ENCODE results near the gene PILRA.
"Not testable (repeated sequence)": the region's sequence is repeated elsewhere in the genome, so short reads cannot be mapped to it uniquely, and the experiment has no call there.

Gene PILRA

DNA sequence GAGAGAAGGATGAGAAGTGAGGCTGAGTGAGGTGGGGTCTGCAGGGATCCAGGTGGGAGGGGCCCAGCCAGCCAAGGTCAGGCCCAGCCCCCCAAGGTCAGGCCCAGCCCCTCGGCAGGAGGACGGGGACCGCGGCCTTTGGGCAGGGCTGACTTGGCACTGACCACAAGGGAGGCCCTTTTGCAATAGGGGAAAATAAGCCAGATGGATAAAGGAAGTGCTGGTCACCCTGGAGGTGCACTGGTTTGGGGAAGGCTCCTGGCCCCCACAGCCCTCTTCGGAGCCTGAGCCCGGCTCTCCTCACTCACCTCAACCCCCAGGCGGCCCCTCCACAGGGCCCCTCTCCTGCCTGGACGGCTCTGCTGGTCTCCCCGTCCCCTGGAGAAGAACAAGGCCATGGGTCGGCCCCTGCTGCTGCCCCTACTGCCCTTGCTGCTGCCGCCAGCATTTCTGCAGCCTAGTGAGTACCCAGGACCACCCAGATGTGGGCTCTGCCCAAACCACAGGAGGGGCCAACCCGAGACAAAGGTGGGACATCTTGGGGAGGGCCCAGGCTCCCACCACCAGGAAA is at the start of gene PILRA:
Gene PILRA, plus strand, starts transcription at position 227 of the 571 bp plus-strand sequence. Its CDS starts 170 bp downstream, at position 397.
- no peak for DNase-seq

DNA sequence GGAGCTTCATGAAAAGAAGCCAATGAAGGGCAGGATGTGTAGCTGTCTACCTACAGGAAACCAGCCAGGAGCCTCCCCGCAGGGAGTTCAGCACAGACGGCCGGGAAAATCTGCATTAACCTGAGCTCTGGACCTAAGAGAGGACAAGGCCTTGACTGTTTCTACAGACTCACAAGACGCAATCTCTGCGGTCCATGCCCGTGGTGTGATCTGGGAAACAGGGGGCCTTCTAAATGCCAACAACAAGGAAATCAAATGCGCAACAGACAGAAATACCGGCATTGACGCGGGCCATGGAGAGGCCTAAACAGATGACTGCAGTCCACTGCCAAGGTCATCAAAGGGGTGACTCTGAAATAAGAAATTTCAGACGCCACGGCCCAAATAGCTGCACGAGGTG is 49.1 kb upstream of the PILRA start:
- not testable (repeated sequence) for DNase-seq

DNA sequence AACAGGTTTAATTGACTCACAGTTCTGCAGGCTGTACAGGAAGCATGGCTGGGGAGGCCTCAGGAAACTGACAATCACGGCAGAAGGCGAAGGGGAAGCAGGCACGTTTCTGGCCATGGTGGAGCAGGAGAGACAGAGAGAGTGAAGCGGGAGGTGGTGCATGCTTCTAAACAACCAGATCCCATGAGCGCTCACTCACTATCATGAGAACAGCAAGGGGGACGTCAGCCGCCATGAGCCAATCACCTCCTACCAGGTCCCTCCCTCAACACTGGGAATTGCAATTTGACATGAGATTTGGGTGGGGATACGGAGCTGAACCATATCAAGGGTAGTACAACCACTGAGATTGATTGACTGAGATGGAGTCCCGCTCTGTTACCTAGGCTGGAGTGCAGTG is 47.6 kb upstream of the PILRA start:
- DNase-seq: not testable (repeated sequence)

DNA sequence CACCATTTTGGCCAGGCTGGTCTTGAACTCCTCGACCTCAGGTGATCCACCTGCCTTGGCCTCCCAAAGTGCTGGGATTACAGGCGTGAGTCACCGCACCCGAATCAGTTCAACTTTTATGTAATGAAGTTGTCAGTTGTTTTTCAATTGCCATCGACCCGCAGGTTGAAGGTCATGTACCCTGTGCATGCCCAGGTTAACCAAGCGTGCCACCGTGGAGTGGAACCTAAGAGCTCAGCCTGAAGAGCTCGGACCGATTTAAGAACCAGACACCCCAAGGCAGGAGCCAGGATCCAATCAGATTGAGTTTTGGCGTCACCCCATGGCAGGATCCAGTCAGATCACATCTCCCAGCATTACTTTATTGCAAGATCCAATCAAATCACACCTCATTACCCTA is 46.4 kb upstream of the PILRA start:
- DNase-seq: not testable (repeated sequence)

DNA sequence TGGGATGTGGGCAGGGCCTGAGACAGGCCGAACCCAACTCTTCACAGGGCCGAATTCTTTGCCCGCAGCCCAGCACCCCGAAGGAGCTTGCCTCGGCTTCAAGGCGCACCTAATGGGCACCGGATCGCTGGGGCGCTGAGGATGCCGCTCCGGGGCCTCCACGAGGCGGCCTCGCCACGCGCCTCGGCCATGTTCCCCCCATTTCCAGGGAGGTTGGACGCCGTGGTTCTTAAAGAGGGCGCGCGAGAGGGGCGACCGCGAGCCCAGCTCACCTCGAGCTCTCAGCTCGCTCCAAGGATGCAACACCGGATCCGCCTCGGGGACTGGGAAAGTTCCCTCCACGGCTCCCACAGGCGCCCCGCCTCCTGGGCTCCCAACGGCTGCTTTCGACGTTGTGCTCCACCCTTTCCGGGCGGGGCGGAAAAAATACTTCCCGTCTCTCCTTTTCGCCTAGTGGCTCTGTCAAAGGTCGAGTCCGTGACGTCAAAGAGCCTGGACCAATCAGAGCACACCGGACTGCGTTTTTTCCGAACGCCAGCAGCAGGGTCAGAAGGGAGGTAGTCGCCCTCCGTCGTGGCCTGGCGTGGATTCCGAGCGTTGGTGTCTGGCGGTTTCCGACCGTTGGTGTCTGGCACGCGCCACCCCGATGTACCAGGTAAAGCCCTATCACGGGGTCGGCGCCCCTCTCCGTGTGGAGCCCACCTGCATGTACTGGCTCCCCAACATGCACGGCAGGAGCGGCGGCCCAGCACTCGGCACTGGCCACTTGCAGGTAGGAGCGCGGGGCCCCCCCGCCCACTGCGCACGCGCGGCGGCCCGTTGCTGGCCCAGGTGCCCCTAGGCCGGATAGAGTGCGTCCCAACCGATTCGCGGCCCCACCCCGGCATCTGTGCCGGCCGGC is 37.5 kb upstream of the PILRA start:
- peak; percentile 91 for DNase-seq

DNA sequence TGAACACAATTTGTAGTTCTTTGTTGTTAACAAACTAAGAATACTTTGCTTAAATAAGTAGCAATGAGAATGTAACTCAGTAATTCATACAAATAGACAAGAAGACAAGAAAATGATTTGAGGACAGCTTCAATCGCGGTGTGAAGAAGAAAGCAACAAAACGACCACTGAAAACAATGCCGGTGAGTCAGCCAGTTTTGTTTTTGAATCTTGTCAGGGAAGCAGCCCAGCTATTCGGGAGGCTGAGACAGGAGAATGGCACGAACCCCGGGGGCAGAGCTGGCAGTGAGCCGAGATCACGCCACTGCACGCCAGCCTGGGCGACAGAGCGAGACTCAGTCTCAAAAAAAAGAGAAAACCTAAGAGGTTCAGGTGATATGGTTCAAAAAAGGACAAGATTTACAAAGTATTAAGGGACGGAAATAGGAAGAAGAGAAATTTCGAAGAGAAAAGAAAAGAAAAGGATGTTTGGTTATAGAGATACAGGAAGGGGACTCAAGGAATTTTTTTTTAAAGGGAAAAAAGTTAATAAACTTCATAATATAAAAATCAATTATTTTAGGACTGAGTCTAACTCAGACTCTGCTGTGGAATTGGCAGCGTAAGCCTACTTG is 35.1 kb upstream of the PILRA start:
- DNase-seq: not testable (repeated sequence)

DNA sequence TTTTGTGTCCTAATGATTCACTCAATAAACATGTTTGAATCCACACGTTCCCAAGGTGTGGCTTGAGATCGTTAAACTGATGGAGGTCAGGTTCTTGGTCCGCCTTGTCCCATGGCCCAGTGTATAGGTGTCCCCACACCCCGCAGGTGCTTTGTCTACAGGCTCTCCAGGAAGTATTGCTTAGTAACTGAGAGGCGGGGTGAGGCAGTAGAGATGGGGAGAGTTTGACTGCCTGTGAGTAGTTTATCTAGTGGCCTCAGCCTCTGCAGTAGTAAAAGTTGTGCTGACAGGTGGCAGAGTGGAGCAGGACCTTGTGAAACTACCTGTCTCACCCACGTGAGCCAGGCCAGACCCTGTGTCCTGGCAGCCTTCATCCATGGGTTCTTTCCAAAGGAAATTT is 32.0 kb upstream of the PILRA start:
- not testable (repeated sequence) for DNase-seq

DNA sequence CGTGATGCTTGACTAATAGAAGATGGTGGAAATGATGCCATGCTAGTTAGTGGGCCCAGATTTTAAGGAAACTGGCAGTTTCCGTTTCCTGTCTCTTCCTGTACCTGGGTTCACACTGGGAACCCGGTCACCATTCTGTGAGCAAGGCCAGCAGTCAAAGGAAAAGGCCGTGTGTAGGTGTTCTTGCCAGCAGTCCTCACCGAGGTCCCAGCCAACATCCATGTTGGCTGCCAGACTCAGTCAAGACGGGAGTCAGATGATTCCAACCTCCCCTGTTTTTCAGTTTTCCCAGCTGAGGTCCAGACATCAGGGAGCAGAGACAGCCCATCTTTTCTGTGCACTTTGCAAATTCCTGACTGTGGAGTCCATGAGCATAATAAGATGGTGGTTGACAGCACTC is 30.5 kb upstream of the PILRA start:
- no peak for DNase-seq

DNA sequence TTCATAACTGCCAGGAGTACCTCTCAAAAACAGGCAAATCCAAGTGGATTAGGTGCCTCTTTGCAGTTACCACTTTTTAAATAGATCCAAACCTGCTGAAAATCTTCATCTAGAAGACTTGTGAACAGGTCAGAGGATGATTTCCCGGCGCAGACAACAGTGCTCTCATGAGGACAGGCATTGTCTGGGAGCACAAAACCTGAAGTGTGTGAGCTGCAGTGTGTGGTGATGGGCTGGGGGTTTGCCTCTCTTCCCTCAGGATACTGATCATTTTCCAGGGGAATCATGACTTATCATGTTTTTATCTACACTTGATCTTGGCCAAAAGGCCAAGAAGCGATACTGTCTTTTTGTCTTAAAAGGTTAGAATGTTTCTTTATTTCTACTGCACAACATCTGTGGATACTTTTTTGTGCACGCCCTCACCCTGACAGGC is 29.1 kb upstream of the PILRA start:
- DNase-seq: not testable (repeated sequence)

DNA sequence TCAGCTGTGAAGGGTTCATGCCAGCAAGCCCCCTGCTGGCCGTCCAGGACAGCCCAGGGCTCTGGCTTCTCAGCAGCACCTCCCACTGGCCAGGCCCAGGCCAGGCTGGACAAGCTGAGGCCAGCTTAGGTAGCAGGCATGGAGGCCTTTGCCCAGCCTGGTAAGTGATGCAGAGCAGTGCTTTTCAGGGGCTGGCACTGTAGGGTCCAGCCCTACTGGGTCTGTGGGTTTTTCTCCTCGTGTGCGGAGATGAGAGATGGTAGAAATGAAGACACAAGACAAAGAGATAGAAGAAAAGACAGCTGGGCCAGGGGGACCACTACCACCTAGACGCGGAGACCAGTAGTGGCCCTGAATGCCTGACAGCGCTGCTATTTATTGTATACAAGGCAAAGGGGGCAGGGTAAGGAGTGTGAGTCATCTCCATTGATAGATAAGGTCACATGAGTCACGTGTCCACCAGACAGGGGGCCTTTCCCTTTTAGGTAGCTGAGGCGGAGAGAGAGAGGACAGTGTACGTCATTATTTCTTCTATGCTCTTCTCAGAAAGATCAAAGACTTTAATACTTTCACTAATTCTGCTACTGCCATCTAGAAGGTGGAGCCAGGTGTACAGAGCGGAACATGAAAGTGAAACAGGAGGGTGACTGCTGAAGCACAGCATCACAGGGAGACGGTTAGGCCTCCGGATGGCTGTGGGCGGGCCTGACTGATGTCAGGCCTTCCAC is 28.6 kb upstream of the PILRA start:
- peak; percentile 48 for DNase-seq

DNA sequence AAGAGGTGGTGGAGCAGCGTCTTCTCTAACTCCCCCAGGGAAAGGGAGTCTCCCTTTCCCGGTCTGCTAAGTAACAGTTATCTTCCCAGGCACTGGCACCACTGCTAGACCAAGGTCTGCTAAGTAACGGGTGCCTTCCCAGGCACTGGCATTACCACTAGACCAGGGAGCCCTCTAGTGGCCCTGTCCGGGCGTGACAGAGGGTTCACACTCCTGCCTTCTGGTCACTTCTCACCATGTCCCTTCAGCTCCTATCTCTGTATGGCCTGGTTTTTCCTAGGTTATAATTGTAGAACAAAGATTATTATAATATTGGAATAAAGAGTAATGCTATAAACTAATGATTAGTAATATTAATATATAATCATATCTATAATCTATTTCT is 28.0 kb upstream of the PILRA start:
- DNase-seq: peak; percentile 58

DNA sequence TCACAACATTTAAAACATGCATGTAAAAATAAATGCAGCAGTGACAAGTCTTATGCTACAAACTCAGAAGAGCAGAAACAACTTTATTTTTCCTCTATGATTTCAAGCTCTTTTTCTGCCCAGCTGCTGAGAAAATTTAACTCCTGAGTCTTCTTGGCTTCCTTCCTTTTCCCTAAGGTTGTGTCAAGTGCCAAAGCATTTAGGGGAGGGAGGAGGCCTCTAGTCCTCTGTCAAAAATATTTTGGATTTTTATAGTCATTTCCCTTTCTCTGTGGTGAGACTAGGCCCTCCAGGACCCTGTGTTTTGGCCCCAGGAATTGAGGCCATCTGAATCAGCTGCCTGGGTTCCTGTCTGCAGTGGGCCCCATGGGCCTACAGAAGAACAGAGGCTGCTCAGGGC is 26.4 kb upstream of the PILRA start:
- DNase-seq: no peak

DNA sequence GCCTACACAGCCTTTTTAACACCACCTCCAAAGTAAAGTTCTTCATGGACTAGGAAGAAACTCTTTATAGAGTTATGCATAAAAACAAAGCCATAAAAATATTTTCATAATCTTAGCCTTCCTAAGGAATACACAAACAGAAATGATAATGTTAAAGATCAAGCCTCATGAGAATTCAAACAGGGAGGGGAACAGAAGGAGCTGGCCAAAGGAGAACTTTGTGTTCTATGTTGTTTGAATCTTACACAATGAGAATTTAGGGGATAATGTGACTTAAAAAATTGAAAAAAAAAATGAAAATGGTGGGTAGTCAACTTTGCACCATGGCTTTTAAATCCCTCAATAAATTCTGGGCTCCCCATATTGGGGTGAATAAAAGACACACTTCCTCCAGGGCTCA is 24.5 kb upstream of the PILRA start:
- DNase-seq: no peak

DNA sequence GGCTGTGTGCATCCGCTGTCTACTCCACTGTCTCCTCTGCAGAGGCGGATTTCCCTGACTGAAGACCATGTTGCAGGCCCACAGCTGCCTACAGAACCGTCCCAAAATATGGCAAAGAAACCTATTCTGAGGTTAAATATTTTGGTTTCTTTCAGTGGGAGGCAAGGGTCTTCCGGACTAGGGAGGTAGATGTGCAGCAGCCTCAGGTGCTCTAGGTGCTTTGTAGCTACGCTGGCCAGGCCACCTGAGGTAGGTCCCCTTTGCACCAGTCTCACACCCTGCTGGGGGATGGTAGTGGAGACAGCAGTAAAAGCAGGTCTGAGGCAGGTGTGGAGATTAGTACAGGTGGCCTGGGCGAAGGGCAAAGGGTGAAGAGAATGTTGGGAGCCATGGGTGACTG is 23.5 kb upstream of the PILRA start:
- DNase-seq: no peak

DNA sequence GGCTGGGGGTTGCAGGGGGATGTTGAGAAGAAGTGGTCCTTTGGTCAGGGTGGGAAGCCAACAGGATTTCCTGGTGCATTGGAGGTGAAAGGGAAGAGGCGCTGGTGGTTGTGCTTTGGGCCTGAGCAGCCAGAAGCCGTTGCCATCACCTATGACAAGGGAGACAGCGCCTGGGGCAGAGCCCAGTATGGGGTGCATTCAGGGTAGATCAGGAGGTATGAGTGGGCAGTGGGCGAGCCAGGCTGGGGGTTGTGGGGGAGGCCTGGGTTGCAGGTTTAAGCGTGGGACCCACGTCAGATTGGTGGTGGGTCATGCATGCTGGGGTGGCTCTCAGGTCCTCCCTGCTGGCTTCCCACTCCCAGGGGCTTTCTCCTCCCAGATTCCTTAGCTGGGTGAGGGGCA is 21.6 kb upstream of the PILRA start:
- no peak for DNase-seq

DNA sequence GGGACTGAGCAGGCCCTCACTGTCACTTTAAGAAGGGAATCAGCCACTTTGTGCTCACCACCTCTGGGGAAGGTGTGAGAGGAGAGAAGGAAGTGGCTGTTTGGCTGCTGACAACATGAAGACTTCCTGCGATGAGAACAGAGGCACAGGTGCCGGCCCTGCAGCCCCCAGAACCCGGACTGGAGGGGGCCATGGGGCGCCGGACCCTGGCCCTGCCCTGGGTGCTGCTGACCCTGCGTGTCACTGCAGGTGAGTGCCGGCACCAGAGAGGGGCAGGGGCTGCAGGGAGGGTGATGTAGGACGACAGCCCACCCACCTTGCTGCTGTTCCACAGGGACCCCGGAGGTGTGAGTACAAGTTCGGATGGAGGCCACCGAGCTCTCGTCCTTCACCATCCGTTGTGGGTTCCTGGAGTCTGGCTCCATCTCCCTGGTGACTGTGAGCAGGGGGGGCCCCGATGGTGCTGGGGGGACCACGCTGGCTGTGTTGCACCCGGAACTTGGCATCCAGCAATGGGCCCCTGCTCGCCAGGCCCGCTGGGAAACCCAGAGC is 21.0 kb upstream of the PILRA start:
- not testable (repeated sequence) for DNase-seq

DNA sequence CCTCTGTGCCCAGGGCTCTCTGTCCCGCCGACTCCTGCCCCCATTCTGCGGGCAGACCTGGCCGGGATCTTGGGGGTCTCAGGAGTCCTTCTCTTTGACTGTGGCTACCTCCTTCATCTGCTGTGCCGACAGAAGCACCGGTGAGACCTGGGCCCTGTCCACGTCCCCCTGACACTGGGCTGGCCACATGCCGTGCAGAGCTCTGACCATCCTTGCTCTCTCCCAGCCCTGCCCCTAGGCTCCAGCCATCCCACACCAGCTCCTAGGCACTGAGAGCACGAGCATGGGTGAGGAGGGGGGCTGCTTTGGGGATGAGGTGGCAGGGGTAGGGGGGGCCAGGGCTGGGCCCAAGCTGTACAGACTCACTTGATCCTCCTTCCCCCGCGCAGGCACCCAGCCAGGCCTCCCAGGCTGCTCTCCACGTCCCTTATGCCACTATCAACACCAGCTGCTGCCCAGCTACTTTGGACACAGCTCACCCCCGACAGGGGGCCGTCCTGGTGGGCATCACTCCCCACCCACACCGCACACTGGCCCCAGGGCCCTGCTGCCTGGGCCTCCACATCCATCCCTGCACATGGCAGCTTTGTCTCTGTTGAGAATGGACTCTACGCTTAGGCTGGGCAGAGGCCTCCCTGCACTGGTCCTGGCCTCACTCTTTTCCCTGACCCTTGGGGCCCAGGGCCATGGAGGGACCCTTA is 20.2 kb upstream of the PILRA start:
- DNase-seq: no peak

DNA sequence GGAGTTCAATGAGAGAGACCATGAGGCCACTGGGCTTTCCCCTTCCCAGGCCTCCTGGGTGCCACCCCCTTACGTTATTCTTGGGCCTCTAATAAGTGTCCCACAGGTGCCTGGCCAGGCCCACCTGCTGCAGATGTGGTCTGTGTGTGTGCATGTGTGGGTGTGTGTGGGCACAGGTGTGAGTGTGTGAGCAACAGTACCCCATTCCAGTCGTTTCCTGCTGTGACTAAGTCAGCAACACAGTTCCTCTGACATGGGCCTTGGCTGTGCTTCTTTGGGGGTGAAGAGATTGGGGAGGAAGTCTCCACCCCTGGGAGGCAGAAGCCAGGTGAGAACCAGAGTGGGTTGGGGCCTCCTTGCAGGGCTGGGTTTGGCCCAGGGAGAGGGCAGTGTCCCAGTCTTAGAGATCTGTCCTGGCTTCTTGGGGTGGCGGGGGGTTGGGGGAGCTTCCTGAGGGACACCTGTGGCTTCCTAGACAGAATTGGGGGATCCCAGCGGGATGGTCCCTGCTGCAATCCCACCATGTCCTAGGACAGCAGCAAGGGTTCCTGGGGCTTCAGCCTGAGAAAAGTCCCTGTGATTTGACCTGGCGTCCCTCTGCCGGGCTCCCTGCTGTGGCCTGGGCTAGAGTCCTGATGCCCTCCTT is 19.5 kb upstream of the PILRA start:
- no peak for DNase-seq

DNA sequence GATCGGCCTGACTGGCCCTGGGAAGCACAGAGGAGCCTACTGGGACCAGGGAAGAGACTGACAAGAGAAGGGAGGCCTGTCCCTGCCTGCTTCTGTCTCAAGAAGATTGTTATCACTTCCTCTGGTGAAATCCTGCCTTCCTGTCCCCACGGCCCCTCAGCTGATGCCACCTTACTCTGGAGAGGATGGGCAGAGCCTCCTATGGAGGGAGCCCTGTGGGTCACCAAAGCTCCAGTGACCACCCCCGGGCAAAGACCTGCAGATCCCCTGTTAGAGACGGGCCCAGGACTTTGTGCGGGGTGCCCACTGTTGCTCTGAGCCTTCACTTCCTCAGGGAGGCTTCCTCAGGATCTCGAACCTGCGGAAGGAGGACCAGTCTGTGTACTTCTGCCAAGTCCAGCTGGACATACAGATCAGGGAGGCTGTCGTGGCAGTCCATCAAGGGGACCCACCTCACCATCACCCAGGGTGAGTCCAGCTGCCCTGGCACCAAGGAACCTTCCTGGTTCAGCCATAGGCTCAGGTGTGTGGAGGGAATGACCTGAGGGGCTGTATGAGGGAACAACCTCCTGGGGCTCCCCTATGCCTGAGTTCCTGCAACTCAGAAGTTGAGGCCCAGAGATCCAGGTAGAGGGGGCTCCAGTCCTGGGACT is 16.7 kb upstream of the PILRA start:
- no peak for DNase-seq

DNA sequence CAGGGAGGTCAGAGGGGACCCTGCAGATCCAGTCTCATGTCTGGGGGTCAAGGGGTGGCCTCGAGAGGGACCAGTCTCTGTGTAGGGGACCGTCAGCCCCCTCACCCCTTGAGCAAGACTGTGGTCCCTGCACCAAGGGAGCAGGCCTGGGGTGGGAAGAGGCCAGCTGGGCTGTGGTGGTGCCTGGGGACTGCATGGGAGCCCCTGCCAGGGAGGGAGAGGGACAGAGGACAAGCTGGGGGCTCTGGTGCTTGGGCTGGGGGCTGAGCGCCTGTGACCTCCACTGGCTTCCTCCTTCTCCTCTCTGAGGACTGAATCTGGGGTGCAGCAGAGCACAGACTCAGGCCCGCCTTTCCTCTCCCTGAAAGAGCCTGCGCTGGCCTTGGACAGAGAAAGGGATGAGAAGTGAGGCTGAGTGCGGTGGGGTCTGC is 16.1 kb upstream of the PILRA start:
- no peak for DNase-seq
